HG03097 (cell line): ENCODE measurements around the gene NTN4.
"Not testable (repeated sequence)": the region's sequence is repeated elsewhere in the genome, so short reads cannot be mapped to it uniquely, and the experiment has no call there.

Experiments used
- ATAC-seq: cut with Tn5 transposase; IDR thresholded peaks from one replicate; pipeline ENCODE4 v1.9.1; 2021; ENCODE audit not compliant: unreplicated experiment, low FRiP score

The NTN4 gene

DNA sequence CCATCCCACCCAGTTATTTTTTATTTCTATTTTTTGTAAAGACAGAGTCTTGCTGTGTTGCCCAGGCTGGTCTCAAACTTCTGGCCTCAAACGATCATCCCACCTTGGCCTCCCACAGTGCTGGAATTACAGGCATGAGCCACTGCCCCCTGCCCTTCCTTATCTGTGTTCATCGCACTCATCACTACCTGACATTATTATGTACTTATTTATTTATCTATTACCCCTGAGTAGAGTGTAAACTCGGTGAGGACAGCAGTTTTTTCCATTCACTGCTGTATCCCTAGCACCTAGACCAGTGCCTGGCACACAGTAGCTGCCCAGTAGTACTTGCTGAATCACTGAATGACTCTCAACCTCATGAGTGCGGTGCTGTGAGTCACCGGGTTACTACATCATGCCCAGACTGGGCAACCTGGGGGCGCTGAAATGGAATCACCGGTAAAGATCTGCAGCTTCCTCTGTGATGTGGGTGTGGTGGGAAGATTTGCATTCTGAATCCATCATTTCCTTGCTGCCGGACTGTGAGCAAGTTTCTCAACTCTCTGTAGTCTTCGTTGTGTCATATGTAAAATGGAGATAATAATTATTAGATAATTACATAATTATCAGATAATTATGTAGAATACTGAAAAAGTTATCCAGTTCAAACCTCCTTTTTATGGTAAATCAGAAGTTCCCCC lies 157.4 kb downstream of the NTN4 start:
- no peak for ATAC-seq

DNA sequence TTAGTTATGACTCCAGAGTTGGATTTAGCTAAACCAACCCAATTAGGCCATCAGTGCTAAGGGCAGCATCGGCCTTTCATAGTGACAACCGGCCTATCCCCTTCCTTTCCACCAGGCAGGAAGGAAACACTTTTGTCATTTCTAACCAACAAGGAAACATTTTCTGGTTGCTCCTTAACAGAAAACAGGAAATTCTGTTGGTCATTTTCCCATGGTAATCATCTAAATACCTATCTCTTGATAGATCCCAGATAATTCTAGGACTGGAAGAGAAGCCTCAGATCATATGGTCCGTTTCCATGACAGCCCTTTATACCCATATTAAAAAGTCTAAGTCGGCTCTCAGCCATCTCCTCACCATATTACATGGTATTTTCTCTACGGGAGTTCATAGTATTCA lies 160.1 kb downstream of the NTN4 start:
- ATAC-seq = no peak

DNA sequence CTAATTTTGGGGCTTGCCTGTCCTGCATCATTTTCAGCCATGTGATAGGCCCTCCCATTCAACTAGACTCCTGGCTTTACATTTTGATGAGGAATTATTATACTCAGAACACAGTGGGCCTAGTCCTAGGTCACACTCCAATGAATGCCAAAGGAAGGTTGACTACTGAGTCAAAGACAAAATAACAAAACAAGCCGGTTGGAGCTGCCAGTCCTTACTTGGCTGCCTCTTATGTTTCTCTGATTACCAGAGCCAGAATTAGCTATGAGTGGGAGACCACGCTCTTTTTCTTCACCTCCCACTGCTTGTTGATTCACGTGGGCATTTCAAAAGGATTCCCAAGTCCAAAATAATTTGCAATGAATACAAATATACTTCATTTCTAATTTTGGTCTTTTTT lies 161.2 kb downstream of the NTN4 start:
- no peak for ATAC-seq

DNA sequence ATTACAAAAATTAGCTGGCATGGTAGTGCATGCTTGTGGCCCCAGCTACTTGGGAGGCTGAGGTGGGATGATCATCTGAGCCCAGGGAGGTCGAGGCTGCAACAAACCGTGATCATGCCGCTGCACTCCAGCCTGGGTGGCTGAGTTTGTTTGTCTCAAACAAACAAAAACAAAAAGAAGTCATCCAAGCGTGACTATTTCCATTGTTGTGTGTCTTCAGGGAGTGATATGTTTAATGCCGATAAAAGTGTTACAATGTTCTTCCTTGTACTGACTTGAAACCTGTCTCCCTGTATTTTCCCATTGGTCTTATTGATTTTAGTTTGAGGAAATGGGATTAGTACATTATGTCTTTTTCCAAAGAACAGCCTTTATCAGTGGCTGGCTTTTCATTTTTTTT lies 163.7 kb downstream of the NTN4 start:
- ATAC-seq = no peak

DNA sequence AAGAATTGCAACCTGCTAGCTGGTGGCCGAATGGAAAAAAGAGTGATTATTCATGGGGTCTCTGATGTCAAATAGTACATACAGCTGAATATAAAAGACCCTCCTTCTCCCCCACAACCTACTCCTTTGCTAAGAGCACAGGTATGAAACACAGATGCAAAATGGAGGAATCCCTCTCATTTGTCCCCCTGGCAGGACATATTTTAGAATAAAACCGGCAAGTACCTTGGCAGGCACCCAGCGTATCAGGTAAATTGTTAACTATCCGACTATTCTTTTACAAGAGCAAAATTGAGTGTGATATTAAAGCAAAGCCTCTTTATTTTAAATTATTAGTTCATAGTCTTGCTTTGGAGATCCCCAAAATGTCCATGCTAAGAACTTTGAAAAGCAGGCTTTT lies 165.6 kb downstream of the NTN4 start:
- ATAC-seq = no peak

DNA sequence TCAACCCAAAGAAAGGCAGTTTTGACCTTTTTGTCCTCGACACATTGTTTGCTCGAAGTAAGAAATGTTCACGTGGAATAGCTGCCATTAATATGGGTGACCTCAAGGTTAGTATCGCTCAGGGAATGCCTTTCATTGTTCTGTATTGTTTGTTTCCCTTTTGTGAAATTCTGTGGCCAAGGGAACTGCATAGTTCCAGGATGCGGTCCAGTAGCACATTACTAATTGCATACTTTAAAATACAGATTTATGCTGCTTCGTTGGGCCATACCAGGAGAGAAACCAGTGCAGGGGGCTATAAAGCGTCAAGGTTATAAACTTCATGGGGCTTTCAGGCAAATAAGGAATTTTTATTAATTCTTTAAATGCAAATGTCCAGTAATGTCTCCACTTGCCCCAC lies 166.0 kb downstream of the NTN4 start:
- ATAC-seq = no peak

DNA sequence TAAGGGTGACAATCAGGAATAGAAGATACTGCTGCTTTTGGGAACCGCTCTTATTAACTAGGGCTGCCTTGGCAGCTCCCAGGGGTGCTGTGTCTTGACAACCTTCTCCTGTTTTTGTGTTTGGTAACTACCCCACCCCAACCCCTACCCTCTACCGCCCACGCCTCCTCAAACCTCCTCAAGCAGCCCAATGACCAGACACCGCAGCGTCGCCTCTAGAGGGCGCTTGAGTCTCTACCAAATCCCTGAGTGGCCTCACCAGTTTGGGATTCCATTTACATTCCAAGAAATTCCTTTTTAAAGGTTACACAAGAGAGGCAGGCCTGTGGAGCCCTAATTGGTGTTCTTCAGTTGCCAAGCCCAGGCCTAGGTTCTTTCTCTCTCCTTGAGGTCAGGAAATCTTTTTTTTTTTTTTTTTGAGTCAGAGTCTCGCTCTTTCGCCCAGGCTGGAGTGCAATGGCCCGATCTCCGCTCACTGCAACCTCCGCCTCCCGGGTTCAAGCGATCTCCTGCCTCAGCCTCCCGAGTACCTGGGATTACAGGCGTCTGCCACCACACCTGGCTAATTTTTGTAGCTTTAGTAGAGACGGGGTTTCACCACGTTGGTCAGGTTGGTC lies 166.9 kb downstream of the NTN4 start:
- ATAC-seq = no peak

DNA sequence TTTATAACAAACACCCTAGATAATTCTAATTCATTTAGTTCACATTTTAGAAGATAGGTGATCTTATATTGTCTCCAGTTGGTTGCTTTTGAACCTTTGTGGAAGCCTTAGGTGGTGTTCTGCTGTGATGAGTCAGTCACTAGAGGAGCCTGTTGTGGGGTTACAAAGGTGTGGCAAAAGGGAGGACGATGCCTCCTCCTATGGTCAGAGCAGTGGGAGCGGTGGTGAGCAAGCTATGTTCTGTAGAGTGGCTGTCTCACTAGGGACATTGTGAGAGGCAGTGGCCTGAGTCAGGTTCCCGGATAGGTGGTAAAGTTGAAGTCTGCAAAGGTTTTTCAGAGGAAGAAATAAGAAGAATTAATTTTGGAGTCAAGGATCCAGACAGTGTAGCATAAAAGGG lies 167.7 kb downstream of the NTN4 start:
- no peak for ATAC-seq

DNA sequence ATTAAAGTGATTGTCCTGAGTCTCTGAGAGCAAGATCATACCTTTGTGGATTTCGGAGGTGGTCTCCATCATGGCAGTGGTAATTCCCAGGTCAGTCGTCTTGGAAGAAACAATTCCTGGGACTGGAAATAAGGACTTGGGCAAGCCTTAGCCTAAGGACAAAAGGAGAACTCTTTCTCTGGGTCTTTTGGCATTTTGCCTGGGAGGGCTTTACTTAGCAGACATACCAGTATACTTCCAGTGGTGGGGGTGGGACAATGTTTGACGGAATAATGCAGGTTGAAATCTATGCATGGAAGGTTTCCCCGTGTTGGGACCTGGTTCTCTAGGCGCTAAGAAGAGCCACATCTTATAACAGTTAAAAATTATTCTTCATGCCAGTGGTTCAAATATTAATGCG lies 168.8 kb downstream of the NTN4 start:
- ATAC-seq = no peak

DNA sequence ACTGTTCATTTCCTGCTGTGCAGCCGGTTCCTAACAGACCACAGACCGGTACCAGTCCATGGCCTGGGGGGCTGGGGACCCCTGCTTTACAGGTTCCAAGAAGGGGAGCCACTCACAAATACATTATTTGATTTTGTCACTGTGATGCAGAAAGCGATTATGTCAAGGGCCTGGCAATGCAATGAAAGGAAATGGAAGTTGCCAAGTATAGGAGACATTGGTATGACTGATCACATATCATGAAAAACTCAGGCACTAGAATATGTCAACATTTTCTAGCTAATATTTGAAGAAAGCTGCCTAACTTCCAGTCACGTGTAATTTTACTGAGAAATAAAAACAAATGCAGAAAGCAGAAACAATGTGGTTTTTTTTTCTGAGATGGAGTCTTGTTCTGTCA lies 170.4 kb downstream of the NTN4 start:
- ATAC-seq = no peak

DNA sequence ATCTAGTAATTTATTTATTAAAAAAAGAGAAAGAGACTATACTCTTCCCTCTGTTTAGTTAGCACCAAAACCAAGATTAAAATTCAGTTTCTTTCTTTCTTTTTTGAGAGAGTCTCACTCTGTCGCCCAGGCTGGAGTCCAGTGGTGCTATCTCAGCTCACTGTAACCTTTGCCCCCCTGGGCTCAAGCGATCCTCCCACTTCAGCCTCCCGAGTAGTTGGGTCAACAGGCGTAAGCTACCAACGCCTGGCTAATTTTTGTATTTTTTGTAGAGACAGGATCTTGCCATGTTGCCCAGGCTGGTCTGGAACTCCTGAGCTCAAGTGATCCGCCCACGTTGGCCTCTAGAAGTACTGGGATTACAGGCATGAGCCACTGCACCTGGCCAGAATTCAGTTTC lies 174.1 kb downstream of the NTN4 start:
- not testable (repeated sequence) for ATAC-seq

DNA sequence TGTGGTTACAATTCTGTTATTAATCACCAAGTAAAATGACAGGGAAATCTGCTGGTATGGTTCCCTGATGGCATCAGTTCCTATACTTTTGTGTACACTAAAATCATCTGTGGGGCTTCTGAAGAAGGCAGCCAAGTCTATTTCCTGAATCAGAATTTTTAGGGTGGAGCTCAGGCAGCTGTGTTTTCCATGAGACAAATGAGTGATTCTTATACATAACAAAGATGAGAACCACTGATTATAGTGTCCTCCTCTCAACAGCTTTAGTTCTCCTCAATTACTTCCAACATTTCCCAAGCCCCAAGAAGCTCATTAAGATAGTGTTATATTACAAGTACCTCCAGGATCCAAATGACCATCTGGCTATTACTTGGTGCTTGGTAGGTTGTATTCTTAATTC lies 174.8 kb downstream of the NTN4 start:
- ATAC-seq = no peak

DNA sequence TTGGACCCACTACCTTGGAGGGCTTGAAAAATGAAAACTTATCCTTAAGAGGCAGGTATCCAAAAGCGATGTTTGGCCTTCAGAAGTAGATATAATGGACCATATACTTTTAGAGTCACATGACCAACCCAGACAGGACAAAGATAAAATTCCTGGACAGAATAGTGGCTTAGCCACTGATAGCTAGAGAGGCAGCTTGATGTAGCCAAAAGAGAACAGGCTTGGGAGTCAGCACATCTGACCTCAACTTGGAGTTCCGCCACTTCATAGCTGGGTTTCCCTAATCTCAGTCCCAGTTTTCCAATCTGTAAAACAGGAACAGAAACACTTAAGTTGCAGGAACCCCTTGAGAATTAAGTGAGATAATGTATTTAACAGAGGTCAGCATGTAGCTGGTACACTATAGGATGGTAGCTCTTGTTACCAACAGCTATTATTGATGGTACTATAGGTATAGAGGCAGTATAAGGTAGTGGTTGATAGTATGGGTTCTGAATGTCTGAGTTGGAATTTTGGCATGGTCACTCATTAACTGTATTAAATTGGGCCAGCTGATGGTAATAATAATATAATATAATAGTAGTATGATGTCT lies 176.1 kb downstream of the NTN4 start:
- ATAC-seq = no peak

DNA sequence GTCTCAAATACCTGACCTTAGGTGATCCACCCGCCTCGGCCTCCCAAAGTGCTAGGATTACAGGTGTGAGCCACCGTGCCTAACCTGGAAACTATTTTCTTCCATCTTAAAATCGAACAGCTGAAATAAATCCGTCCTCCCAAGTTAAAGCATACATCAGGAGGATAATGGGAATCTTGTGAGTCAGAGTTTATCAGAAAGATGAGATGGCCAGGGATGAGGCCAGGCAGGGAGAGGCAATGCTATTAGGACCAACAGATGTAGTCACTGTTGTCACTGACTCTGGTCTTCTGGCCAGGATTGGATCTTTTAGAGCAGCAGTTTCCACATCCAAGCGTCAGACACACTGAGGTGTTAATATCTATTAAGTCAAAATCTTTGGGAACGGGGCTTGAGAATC lies 177.5 kb downstream of the NTN4 start:
- ATAC-seq = no peak

DNA sequence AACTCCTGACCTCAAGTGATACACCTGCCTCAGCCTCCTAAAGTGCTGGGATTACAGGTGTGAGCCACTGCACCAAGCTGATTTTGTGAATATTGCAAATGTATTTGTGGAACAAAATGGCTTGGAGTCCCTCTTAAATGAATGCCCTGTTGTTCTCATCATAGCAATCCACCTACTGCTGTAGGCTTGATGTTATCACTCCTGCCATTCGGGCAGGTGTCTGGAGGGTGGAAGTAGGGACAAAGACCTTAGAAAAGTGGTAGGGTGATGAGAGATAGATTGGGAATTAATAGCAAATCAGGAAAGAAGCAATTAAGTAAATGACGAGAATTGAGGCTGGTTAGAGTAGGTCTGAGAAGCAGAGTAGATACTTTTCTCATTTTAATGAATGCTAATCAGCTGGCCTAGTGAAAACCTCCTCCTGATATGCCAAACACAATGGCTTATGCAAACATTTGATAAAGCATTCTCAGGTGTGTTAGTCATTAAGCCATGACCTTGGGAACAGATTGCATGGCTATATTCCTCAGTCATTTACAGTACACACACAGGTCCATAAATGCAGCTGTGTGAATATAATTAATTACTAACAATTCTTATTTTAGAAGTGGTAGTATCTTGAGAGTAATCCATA lies 178.8 kb downstream of the NTN4 start:
- no peak for ATAC-seq

DNA sequence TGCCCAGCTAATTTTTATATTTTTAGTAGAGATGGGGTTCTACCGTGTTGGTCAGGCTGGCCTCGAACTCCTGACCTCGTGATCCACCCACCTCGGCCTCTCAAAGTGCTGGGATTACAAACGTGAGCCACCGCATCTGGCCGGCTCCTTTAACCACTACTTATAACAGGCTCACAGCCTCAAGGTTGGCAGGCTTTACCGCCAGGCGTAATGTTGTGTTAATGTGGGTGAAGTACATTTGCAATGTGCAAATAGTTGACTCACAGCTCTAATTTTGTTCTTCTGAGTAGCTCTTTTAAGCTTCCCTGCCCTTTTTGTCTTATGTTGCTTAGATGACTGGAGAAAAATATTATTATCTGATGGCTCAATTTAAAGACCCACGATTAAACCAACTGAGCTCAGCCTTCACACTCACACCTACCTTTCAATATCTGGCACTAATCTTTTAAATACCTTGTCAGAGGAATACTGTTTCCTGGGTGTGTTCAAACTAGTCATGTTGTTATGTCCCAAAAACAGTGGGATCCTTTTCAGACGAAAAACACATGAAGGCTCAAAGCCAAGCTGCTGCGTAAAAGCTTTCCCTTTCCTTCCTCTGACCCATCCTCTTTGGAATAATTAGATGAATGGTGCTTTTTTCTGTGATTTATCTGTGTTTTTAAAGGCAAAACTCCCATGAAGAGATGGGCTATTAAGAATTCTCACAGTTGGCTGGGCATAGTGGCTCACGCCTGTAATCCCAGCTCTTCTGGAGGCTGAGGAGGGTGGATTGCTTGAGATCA lies 182.1 kb downstream of the NTN4 start:
- ATAC-seq = no peak
